Fibroblast of lung (primary cell): ENCODE data around the gene ICA1. TPM values are rescaled to one million over a fixed set of nuclear protein-coding genes. Genes with fewer than 3 reads are reported as not detected.
A peak's percentile ranks its signal among the peaks of the same experiment; 100 is the strongest.

Source experiments
- DNase-seq, 2 donors: peaks; one replicate each; pipeline versions ENCODE4 v3.0.0 to v3.0.0-alpha.2; 2010; ENCODE audit warnings: low read depth in 2 of 2
- H2AFZ ChIP-seq: 2 replicates; pipeline ENCODE4 v1.5.1; 2012; ENCODE audit warnings: low read length, control low read depth, inconsistent platforms
- H3K27ac ChIP-seq: 2 replicates; pipeline ENCODE4 v1.5.1; 2011; ENCODE audit warnings: low read length, control low read depth; ENCODE audit not compliant: insufficient read depth
- H3K27me3 ChIP-seq: 2 replicates; pipeline ENCODE4 v1.5.1; 2011; ENCODE audit warnings: mild to moderate bottlenecking, low read length; ENCODE audit not compliant: control insufficient read depth, insufficient read depth
- H3K36me3 ChIP-seq: 2 replicates; pipeline ENCODE4 v1.5.1; 2011; ENCODE audit warnings: low read length; ENCODE audit not compliant: control insufficient read depth, insufficient read depth
- H3K4me1 ChIP-seq: 2 replicates; pipeline ENCODE4 v1.5.1; 2011; ENCODE audit warnings: low read length; ENCODE audit not compliant: control insufficient read depth, insufficient read depth; ENCODE audit errors: extremely low read depth
- H3K4me2 ChIP-seq: 2 replicates; pipeline ENCODE4 v1.5.1; 2011; ENCODE audit warnings: low read length, control low read depth; ENCODE audit not compliant: insufficient read depth; ENCODE audit errors: extremely low read depth
- H3K4me3 ChIP-seq, 4 experiments: fragments of 200-600 bp in 1 of 4; sonication (generic) in 1 of 4; replicated peaks in 1 of 4; 2 replicates each; pipeline ENCODE4 v1.5.1; 2011 to 2016; ENCODE audit warnings: low read length in 4 of 4, low read depth in 3 of 4, mild to moderate bottlenecking in 3 of 4, control low read depth in 2 of 4, inconsistent platforms in 1 of 4, mixed read lengths in 1 of 4; ENCODE audit not compliant: insufficient read depth in 1 of 4; ENCODE audit errors: control extremely low read depth in 1 of 4
- H3K79me2 ChIP-seq: 2 replicates; pipeline ENCODE4 v1.5.1; 2012; ENCODE audit warnings: mild to moderate bottlenecking, low read length, inconsistent platforms; ENCODE audit not compliant: control insufficient read depth, insufficient read depth
- H3K9ac ChIP-seq: 2 replicates; pipeline ENCODE4 v1.5.1; 2011; ENCODE audit warnings: mild to moderate bottlenecking, low read length, control low read depth; ENCODE audit not compliant: insufficient read depth
- H3K9me3 ChIP-seq: 2 replicates; pipeline ENCODE4 v1.5.1; 2012; ENCODE audit warnings: low read depth, low read length; ENCODE audit not compliant: control insufficient read depth, insufficient read depth
- H4K20me1 ChIP-seq: 2 replicates; pipeline ENCODE4 v1.5.1; 2011; ENCODE audit warnings: low read length; ENCODE audit not compliant: control insufficient read depth, insufficient read depth; ENCODE audit errors: extremely low read depth
- EZH2 ChIP-seq: IDR thresholded peaks from 2 replicates; pipeline ENCODE4 v1.5.1; 2012; ENCODE audit warnings: low read length, control low read depth, mild to moderate bottlenecking; ENCODE audit errors: missing control alignments
- polyA plus RNA-seq, 2 donors: library from polyadenylated mRNA; depleted of rRNA in 1 of 2; stranded (reverse) in 1 of 2; unstranded in 1 of 2; fragments of >200 nt; gene quantifications; 2 replicates each; pipeline ENCODE4 v1.2.1, GENCODE V29; 2011 to 2012; ENCODE audit warnings: missing spikeins in 1 of 2
- total RNA-seq: library from RNA; depleted of rRNA; stranded (reverse); fragments of >200 nt; gene quantifications from 2 replicates; pipeline ENCODE4 v1.2.1, GENCODE V29; 2014
- TF ChIP-seq, protein P1 (sequence below), 2 donors: IDR thresholded peaks in 1 of 2; conservative IDR thresholded peaks in 1 of 2; 1 replicate in 1 of 2; 2 replicates in 1 of 2; pipeline ENCODE4 v1.5.1; 2011 to 2012; ENCODE audit warnings: low read length in 2 of 2, control low read depth in 1 of 2, inconsistent platforms in 1 of 2, low read depth in 1 of 2, mild to moderate bottlenecking in 1 of 2

ICA1 gene
- total and polyA plus RNA-seq, 2 donors (not counting 1 experiment from before 2014, with no cell fraction given), result 0.17 TPM; not detected in 1

DNA sequence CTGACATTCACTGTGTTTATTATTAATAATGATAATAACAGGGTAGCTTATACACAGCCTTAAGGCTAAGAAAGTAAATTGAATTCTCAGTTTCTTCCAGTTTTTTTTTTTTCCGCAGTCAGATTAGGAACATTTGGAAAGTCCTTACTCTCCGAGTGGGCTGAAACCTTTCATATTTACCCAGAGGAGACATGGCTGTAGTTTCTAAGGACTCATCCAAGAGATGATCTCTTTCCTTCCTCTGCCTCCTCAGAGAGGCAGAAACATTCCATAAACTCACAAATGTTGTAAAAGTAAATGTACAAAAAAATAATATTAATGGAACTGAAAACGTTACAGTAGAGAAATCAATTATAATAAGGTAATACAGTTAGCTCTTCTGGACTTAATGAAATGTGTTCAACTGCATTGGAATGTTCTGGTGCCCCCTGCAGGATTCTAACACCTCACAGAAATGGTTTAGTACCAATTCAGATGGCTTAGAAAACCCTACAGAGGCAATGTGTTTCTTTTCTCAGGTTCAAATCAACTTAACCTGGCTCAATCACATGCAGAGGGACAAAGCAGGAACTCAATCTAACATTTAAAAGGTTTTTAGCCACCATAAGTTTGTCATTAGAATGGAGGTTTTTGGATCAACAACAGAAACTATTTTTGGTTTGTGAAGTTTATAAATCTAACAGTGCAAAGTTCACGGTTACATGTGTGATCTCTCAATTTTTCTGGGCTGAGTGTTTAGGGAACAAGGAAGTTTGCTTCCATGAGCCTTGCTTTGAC lies 71.7 kb downstream of the ICA1 start:
- Histone ChIP-seq H3K27me3 (no peaks in the 10 kb centered on the region), H3K4me3 (no peak overlapping the region), H2AFZ (no peak overlapping the region), H3K36me3 (no peaks in the 10 kb centered on the region), H3K4me2 (no peak overlapping the region), H3K9ac (no peak overlapping the region), H4K20me1 (no peaks in the 10 kb centered on the region), H3K4me1 (no peaks in the 10 kb centered on the region), H3K79me2 (no peaks in the 10 kb centered on the region), H3K9me3 (no peaks in the 10 kb centered on the region), H3K27ac (no peak overlapping the region)
- DNase-seq, result peak; percentile 53 to 74
- TF ChIP-seq EZH2, result no peak
- TF ChIP-seq, protein P1, sequence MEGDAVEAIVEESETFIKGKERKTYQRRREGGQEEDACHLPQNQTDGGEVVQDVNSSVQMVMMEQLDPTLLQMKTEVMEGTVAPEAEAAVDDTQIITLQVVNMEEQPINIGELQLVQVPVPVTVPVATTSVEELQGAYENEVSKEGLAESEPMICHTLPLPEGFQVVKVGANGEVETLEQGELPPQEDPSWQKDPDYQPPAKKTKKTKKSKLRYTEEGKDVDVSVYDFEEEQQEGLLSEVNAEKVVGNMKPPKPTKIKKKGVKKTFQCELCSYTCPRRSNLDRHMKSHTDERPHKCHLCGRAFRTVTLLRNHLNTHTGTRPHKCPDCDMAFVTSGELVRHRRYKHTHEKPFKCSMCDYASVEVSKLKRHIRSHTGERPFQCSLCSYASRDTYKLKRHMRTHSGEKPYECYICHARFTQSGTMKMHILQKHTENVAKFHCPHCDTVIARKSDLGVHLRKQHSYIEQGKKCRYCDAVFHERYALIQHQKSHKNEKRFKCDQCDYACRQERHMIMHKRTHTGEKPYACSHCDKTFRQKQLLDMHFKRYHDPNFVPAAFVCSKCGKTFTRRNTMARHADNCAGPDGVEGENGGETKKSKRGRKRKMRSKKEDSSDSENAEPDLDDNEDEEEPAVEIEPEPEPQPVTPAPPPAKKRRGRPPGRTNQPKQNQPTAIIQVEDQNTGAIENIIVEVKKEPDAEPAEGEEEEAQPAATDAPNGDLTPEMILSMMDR (conservative IDR thresholded peaks at IDR 0.05 in 1 of 2, IDR thresholded peaks at IDR 0.05 in 1 of 2; ENCODE audit: low read depth in 1 of 2, low read length in 2 of 2), result peak; percentile 68 to 69

DNA sequence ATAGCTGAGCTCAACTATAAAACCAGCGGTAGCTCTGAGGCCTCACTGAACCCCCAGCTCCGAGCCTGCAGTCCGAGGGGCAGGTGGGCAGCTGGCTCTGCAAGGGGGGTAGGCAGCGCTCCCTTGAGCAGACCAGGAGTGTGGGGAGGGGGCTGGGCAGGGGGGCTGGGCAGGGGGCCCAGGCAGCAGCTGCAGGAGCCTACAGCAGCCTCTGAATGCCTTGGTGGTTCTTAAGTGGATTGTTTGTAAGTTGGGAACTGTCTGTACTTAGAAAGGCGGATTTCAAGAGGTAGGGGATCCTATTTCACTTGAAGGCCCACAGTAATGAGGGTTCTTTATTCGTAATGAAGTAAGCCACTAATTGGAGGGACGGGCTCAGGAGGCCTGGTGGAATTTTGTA lies 72.3 kb downstream of the ICA1 start:
- H3K36me3 ChIP-seq, result no peaks in the 10 kb centered on the region
- no peaks in the 10 kb centered on the region for H3K9me3 ChIP-seq
- H3K4me3 ChIP-seq, result no peak overlapping the region
- TF ChIP-seq, protein P1 (conservative IDR thresholded peaks at IDR 0.05 in 1 of 2, IDR thresholded peaks at IDR 0.05 in 1 of 2; ENCODE audit: low read depth in 1 of 2, low read length in 2 of 2), result no peak
- no peak for TF ChIP-seq EZH2
- no peak overlapping the region for H3K27ac ChIP-seq
- no peak overlapping the region for H2AFZ ChIP-seq
- no peak overlapping the region for H3K9ac ChIP-seq
- no peaks in the 10 kb centered on the region for H3K79me2 ChIP-seq
- H3K4me2 ChIP-seq, result no peak overlapping the region
- no peaks in the 10 kb centered on the region for H3K4me1 ChIP-seq
- H3K27me3 ChIP-seq, result no peaks in the 10 kb centered on the region
- H4K20me1 ChIP-seq, result no peaks in the 10 kb centered on the region
- DNase-seq, result peak in 1 of 2 donors; percentile 5

DNA sequence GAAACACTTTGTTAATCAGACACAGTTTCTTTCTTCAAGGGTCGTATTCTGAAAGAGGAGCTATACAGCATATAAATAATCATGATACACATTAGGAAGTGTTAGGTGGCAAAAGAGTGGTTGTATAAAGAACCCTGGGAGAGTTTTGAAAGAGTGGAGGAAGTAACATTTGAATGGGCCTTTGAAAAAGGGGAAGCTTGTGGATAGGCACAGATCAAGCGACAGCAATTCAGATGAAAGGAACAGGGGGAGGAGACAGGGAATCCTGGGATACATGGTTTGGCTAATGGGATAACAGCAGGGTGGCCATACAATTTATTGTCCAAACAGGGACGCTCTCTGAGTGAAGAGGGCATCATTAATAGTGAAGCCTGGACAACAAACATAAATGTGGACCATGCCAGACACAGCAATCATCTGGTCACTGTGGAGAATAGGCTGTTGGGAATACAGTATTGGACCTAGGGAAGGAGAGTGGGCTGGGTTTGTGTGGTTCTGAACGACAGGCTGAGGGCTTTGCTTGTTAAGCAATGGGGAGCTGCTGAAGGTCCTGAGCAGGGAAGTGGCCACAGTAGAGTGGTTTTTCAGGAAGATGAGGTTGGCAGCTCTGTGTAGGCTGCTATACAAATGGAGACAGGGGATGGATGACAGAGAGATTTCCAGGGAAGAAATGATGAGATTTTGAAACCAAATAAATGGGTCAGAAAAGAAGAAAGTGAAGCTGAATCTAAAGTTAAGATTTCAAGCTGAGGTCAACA lies 75.9 kb downstream of the ICA1 start:
- no peaks in the 10 kb centered on the region for H3K79me2 ChIP-seq
- no peaks in the 10 kb centered on the region for H4K20me1 ChIP-seq
- no peaks in the 10 kb centered on the region for H3K27me3 ChIP-seq
- H3K27ac ChIP-seq, result no peak overlapping the region
- no peak overlapping the region for H3K4me3 ChIP-seq
- H3K9me3 ChIP-seq, result no peaks in the 10 kb centered on the region
- no peaks in the 10 kb centered on the region for H3K36me3 ChIP-seq
- H3K9ac ChIP-seq, result no peak overlapping the region
- H2AFZ ChIP-seq, result no peak overlapping the region
- no peaks in the 10 kb centered on the region for H3K4me1 ChIP-seq
- H3K4me2 ChIP-seq, result no peak overlapping the region
- DNase-seq, result no peak
- no peak for TF ChIP-seq EZH2
- TF ChIP-seq, protein P1 (conservative IDR thresholded peaks at IDR 0.05 in 1 of 2, IDR thresholded peaks at IDR 0.05 in 1 of 2; ENCODE audit: low read depth in 1 of 2, low read length in 2 of 2), result no peak
